Caco-2 (cell line): ENCODE measurements around the gene BTBD9. TPM values are rescaled to one million over a fixed set of nuclear protein-coding genes. Genes with fewer than 3 reads are reported as not detected.

Experiments used
- BruUV-seq: library from RNA; stranded (reverse); fragments of 400-500 nt; replicated peaks from 2 replicates; lab custom pipeline; 2021; lab: Mats Ljungman, UMichigan
- CTCF ChIA-PET: fragments of 300-600 bp; sonication (Branson Sonifier 250); formaldehyde crosslinking; loops from one replicate; lab custom pipeline; 2022; ENCODE audit warnings: antibody characterized with exemption; lab: Charles Lee
- POLR2A ChIA-PET: fragments of 300-600 bp; sonication (Branson Sonifier 250); formaldehyde crosslinking; loops from one replicate; lab custom pipeline; 2022; ENCODE audit warnings: antibody characterized with exemption; lab: Charles Lee
- DNase-seq, 2 experiments: peaks; one replicate each; pipeline versions ENCODE4 v3.0.0 to v3.0.0-alpha.2; 2020 to 2022
- H3K27me3 ChIP-seq: replicated peaks from 2 replicates; pipeline ENCODE4 v1.6.0; 2011; ENCODE audit warnings: low read length; ENCODE audit not compliant: control insufficient read depth, insufficient read depth
- H3K36me3 ChIP-seq: 2 replicates; pipeline ENCODE4 v1.5.1; 2011; ENCODE audit warnings: low read length; ENCODE audit not compliant: control insufficient read depth, insufficient read depth
- H3K4me1 ChIP-seq: fragments of 250-450 bp; sonication (Bioruptor Pico); 2 replicates; pipeline ENCODE4 v1.5.1; 2020; ENCODE audit warnings: mild to moderate bottlenecking
- H3K4me3 ChIP-seq: 2 replicates; pipeline ENCODE4 v1.5.1; 2011; ENCODE audit warnings: low read depth, mild to moderate bottlenecking, control low read depth, low read length
- H3K9me3 ChIP-seq: fragments of 250-450 bp; sonication (Bioruptor Pico); 2 replicates; pipeline ENCODE4 v1.5.1; 2020; ENCODE audit warnings: mild to moderate bottlenecking, moderate library complexity
- H3K27ac Mint-ChIP-seq: one replicate; pipeline ENCODE4 v1.8.0; 2022; ENCODE audit warnings: mixed read lengths; ENCODE audit not compliant: unreplicated experiment
- H3K27me3 Mint-ChIP-seq: one replicate; pipeline ENCODE4 v1.8.0; 2022; ENCODE audit warnings: mixed read lengths; ENCODE audit not compliant: insufficient read depth, unreplicated experiment
- H3K36me3 Mint-ChIP-seq: one replicate; pipeline ENCODE4 v1.8.0; 2022; ENCODE audit warnings: mild to moderate bottlenecking, mixed read lengths; ENCODE audit not compliant: insufficient read depth, unreplicated experiment
- H3K4me1 Mint-ChIP-seq: one replicate; pipeline ENCODE4 v1.8.0; 2022; ENCODE audit warnings: low read depth, mixed read lengths; ENCODE audit not compliant: unreplicated experiment
- H3K4me3 Mint-ChIP-seq: one replicate; pipeline ENCODE4 v1.8.0; 2022; ENCODE audit warnings: mild to moderate bottlenecking, moderate library complexity, mixed read lengths; ENCODE audit not compliant: unreplicated experiment
- H3K9me3 Mint-ChIP-seq: one replicate; pipeline ENCODE4 v1.8.0; 2022; ENCODE audit warnings: mixed read lengths; ENCODE audit not compliant: unreplicated experiment
- intact Hi-C: fragments of 100-400 bp; cut with micrococcal nuclease; formaldehyde crosslinking; loops from one replicate; pipeline ENCODE4 v1.10.0; 2022; ENCODE audit not compliant: unreplicated experiment
- total RNA-seq: library from RNA; stranded (reverse); gene quantifications from 2 replicates; pipeline ENCODE4 v1.2.3, GENCODE V29; 2022
- TF ChIP-seq, protein P1 (sequence below), 2 experiments: fragments of 200-600 bp in 1 of 2; IDR thresholded peaks; 1 replicate in 1 of 2; 2 replicates in 1 of 2; pipeline versions ENCODE4 v1.5.1 to v1.8.0; 2011 to 2022; ENCODE audit warnings: antibody characterized with exemption in 1 of 2, control low read depth in 1 of 2, inconsistent platforms in 1 of 2, low read depth in 1 of 2, low read length in 1 of 2, mild to moderate bottlenecking in 1 of 2, moderate library complexity in 1 of 2; ENCODE audit not compliant: insufficient read depth in 1 of 2, severe bottlenecking in 1 of 2, unreplicated experiment in 1 of 2

Gene BTBD9
- total RNA-seq, 1 experiment from 2014 or later, result 19.6 TPM

DNA sequence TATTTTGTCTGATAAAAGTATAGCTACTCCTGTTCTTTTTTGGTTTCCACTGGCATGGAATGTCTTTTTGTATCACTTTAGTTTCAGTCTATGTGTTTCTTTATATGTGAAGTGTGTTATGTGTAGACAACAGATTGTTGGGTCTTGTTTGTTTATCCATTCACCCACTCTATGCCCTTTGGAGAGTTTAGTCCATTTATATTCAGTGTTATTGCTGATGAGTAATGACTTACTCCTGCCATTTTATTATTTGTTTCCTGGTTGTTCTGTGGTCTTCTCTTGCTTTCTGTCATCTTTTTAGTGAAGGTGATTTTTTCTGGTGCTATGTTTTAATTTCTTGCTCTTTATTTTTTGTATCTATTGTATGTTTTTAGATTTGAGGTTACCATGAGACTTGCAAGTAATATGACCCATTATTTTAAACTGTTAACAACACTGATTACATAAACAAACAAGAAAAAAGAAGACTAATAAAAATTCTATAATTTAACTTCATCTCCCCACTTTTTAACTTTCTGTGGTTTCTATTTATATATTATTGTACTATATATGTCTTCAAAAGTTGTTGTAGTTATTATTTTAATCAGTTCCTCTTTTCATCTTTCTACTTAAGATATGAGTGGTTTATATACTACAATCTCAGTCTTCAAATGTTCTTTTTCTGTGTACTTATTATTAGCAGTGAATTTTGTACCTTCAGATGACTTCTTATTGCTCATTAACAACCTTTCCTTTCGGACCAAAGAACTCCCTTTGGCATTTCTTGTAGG, 323.4 kb downstream of the BTBD9 start:
- H3K4me3 Mint-ChIP-seq, result no peak overlapping the region
- no peaks in the 10 kb centered on the region for H3K9me3 Mint-ChIP-seq
- Histone ChIP-seq H3K4me1 (no peaks in the 10 kb centered on the region), H3K27me3 (no peaks in the 10 kb centered on the region), H3K9me3 (no peaks in the 10 kb centered on the region), H3K4me3 (no peak overlapping the region), H3K36me3 (no peaks in the 10 kb centered on the region)
- peaks cover 6% of the 10 kb centered on the region for H3K36me3 Mint-ChIP-seq
- intact Hi-C loops, result no loop called here
- TF ChIP-seq, protein P1, sequence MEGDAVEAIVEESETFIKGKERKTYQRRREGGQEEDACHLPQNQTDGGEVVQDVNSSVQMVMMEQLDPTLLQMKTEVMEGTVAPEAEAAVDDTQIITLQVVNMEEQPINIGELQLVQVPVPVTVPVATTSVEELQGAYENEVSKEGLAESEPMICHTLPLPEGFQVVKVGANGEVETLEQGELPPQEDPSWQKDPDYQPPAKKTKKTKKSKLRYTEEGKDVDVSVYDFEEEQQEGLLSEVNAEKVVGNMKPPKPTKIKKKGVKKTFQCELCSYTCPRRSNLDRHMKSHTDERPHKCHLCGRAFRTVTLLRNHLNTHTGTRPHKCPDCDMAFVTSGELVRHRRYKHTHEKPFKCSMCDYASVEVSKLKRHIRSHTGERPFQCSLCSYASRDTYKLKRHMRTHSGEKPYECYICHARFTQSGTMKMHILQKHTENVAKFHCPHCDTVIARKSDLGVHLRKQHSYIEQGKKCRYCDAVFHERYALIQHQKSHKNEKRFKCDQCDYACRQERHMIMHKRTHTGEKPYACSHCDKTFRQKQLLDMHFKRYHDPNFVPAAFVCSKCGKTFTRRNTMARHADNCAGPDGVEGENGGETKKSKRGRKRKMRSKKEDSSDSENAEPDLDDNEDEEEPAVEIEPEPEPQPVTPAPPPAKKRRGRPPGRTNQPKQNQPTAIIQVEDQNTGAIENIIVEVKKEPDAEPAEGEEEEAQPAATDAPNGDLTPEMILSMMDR (IDR thresholded peaks at IDR 0.05; ENCODE audit: insufficient read depth in 1 of 2, low read depth in 1 of 2, low read length in 1 of 2, severe bottlenecking in 1 of 2, unreplicated experiment in 1 of 2), result no peak
- peaks cover 6% of the 10 kb centered on the region for H3K4me1 Mint-ChIP-seq
- ChIA-PET CTCF (no interaction called here), POLR2A (no interaction called here)
- no peak overlapping the region for H3K27ac Mint-ChIP-seq
- no TSS peak for BruUV-seq
- no peaks in the 10 kb centered on the region for H3K27me3 Mint-ChIP-seq
- no peak for DNase-seq

DNA sequence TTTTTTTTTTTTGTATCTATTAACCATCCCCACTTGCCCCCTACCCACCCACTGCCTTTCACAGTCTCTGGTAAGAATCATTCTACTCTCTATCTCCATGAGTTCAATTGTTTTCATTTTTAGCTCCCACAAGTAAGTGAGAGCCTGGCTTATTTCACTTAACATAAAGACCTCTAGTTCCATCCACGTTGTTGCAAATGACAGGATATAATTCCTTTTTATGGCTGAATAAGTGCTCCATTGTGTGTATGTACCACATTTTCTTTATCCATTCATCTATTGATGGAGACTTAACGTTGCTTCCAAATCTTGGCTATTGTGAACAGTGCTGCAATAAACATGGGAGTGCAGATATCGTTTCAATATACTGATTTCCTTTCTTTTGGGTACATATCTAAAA, 328.5 kb downstream of the BTBD9 start:
- H3K27me3 ChIP-seq, result no peaks in the 10 kb centered on the region
- CTCF ChIA-PET, result no interaction called here

DNA sequence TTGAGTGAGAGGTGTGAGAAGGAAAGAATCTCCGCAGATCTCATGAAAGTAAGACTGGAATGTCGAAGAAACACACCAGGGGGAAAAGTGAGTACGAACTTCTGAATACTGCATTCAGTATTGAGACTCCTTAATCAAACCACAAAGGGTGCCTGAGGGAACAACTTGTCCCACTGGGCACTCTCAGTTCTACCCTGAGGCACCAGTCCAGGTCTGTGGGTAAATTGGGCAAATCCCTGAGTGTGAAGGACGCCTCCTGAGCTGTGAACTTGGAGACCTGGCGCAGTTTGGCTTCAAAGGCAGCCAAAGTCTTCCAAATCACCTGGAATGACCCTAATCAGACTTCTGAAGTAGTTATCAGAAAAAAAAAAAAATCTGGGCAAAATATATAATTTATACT, 329.7 kb downstream of the BTBD9 start:
- BruUV-seq, result no TSS peak
- POLR2A ChIA-PET, result no interaction called here

More for the DNA sequence above, 328.5 kb downstream of the BTBD9 start:
- Mint-ChIP-seq H3K4me3 (no peak overlapping the region), H3K27me3 (no peaks in the 10 kb centered on the region), H3K27ac (no peak overlapping the region), H3K36me3 (peaks cover 6% of the 10 kb centered on the region), H3K9me3 (no peaks in the 10 kb centered on the region), H3K4me1 (no peaks in the 10 kb centered on the region)
- intact Hi-C loops, result no loop called here
- Histone ChIP-seq H3K9me3 (no peaks in the 10 kb centered on the region), H3K36me3 (no peaks in the 10 kb centered on the region), H3K4me1 (0 out of 2 replicates have a peak, but pooled peaks cover 7% of the 10 kb centered on the region), H3K4me3 (no peak overlapping the region)
- BruUV-seq, result no TSS peak
- POLR2A ChIA-PET, result no interaction called here
- no peak for DNase-seq
- TF ChIP-seq, protein P1 (IDR thresholded peaks at IDR 0.05; ENCODE audit: insufficient read depth in 1 of 2, low read depth in 1 of 2, low read length in 1 of 2, severe bottlenecking in 1 of 2, unreplicated experiment in 1 of 2), result no peak

More for the DNA sequence above, 329.7 kb downstream of the BTBD9 start:
- TF ChIP-seq, protein P1 (IDR thresholded peaks at IDR 0.05; ENCODE audit: insufficient read depth in 1 of 2, low read depth in 1 of 2, low read length in 1 of 2, severe bottlenecking in 1 of 2, unreplicated experiment in 1 of 2), result no peak
- H3K36me3 ChIP-seq, result no peaks in the 10 kb centered on the region
- H3K27me3 ChIP-seq, result no peaks in the 10 kb centered on the region
- H3K4me3 ChIP-seq, result no peak overlapping the region
- CTCF ChIA-PET, result no interaction called here
- Mint-ChIP-seq H3K4me1 (no peaks in the 10 kb centered on the region), H3K9me3 (no peaks in the 10 kb centered on the region), H3K27me3 (no peaks in the 10 kb centered on the region), H3K36me3 (peaks cover 6% of the 10 kb centered on the region), H3K4me3 (no peak overlapping the region), H3K27ac (no peak overlapping the region)
- intact Hi-C loops, result no loop called here
- no peak for DNase-seq
- H3K4me1 ChIP-seq, result 0 out of 2 replicates have a peak, but pooled peaks cover 7% of the 10 kb centered on the region
- H3K9me3 ChIP-seq, result no peaks in the 10 kb centered on the region
